Femur (tissue), 1 donor: Measurements from ENCODE around the gene PSMG4.
"Not testable (repeated sequence)": the region's sequence is repeated elsewhere in the genome, so short reads cannot be mapped to it uniquely, and the experiment has no call there.

Experiments
- DNase-seq: peaks from one replicate; pipeline ENCODE4 v3.0.0-alpha.2; 2017

PSMG4 gene

GRCh38 chr6:3230900-3231246, 27.9 kb upstream of the PSMG4 start:
- peak; percentile 71 for DNase-seq

GRCh38 chr6:3231247-3232016, 27.3 kb upstream of the PSMG4 start:
- DNase-seq = peak; percentile 82

DNA sequence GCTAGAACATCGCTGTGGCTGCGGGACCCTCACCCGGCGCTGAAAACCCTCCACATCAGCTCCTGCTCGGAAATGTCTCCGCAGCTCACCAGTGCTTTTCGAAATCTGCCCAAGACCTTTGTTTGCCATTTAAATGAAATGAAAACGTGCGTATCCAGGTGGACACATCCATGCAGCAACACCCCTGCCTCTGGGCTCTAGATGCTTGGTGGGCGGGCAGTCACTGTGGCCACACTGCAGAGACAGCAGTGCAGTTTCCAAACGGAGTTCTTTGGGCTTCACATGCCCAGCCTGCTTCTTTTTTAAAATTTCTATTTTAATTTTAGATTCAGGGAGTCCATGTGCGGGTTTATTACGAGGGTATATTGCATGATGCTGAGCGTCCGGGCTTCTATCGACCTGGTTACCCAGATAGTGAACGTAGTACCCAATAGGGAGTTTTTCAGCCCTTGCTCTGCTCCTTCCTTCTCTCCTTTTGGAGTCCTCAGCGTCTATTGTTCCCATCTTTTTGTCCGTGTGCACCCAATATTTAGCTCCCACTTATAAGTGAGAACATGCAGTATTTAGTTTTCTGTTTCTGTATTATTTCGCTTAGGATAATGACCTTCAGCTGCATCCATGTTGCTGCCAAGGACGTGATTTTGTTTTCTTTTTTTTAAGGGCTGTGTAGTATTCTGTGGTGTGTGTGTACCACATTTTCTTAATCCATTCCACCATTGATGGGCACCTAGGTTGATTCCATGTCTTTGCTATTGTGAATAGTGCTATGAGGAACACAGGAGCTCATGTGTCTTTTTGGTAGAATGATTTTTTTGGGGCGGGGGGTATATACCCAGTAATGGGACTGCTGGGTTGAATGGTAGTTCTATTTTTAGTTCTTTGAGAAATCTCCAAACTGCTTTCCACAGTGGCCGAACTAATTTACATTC, 26.5 kb upstream of the PSMG4 start:
- DNase-seq = no peak

GRCh38 chr6:3233321-3233720, 25.4 kb upstream of the PSMG4 start:
- DNase-seq = no peak

GRCh38 chr6:3233904-3234303, 24.8 kb upstream of the PSMG4 start:
- DNase-seq = no peak

DNA sequence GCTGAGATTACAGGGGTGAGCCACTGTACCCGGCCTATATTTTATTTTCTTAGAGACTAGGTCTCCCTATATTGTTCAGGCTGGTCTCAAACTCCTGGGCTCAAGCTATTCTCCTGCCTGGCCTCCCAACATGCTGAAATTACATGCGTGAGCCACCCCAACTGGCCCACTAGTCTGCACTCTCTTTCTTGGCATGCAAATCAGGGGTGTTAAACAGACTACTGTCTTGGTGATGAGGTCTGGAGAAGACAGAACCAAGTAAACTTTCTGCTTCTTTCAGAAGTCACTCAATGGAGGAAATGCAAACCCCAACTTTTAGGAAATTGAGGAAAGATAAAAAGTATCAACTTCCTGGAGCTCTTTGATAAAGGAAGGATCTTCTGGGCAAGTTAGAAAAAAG, 23.3 kb upstream of the PSMG4 start:
- DNase-seq = no peak

GRCh38 chr6:3236005-3236404, 22.7 kb upstream of the PSMG4 start:
- no peak for DNase-seq

DNA sequence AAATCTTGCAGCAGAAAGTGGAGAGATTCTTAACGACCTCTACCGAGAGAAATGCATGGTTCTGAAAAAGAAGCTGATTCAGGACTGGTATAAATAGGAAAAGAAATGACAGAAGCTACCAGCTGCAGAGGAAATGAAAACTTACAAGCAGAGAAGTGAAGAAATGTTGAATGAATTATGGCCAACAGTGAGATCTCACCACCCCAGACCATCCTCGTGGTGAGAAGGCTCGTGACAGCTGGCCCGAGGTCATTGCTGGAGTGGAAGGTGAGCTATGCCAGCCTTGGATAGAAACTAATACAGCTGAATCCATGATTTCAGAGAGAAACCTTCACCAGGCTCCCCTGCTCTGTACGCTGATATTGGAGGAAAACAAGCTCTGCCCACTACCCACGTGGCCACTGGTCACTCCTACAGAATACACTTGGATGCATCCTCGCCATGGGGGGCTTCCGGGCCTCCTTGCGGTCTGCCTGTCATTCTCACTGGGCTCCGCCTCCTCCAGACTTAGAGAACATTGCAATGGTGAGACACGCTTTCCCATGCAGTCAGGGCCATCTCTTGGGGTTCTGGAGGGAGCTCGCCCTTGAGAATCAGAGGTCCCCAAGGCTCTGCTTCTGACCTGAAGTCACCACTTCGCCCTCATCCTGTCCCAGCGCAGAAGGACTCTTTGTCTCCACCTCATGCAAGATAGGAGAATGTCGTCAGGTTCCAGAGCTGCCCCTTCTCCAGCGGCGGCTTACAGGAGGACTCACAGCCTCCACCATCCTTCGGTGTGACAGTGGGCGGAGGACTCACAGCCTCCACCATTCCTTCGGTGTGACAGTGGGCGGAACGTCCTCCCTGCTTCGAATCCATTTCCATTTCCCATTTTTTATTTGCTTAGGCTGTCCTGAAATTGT, 20.7 kb upstream of the PSMG4 start:
- DNase-seq = no peak

DNA sequence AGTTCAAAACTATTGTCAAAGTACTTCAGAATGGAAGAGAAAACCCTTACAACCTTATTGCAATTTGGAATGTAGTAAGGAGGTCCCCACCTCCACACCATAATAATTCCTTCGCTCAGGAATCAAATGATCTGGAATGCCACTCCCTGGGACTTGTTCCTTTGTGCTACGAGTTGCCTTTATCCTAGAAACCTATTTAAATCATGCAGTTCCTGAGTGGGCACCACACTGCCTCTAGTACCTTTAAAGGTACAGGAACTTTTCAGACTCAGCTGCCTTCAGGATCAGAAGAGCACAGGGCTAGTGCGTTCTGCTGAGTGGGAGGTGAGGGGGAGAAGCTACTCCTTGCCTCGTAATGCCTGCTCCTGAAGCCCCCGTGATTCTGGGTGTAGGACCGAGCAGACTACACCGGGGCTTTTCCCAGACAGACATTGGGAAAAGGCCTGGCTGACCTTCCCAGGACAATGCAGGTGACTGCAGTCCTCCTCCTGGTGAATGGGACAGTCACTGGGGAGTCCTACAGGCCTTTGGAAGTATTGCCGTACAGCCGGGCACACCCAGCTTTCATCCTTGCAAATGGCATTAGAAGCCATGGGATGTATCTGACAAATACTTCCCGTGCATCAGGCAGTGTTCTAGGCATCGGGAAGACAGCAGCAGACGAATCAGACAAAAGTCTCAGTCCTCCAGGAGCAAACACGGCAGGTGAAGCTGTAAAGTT, 19.5 kb upstream of the PSMG4 start:
- DNase-seq = no peak

- DNase-seq = no peak
Observed at GRCh38 chr6:3240595-3240994, 18.2 kb upstream of the PSMG4 start.

DNA sequence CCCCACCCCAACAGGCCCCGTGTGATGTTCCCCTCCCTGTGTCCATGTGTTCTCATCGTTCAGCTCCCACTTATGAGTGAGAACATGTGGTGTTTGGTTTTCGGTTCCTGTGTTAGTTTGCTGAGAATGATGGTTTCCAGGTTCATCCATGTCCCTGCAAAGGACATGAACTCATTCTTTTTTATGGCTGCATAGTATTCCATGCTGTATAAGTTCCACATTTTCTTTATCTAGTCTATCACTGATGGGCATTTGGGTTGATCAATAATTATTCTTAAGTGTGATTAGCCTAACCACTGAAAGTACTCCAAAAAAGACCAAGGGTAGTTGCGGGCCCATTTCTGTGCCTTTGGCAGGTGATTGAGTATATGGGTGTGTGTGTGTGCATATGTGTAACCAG, 17.0 kb upstream of the PSMG4 start:
- not testable (repeated sequence) for DNase-seq

DNA sequence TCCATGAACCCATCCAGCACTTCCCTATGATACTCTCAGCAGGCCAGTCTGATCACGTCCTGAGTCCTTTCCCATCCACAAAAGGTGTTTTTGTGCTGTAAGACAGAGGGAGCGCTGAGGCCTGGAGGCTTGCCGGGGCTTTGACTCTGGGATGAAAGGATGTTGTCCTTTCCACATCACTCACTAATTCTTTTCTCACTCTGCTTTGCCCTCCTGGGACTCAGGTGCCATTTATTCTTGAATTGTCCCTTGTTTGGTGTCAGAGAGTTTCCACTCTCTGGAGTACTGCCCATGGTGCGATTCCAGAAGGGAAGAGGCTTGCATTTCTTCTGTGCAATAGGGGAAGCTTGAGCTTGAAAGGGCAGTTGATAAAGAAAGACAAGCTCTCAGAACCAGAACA, 16.0 kb upstream of the PSMG4 start:
- no peak for DNase-seq

- DNase-seq = no peak
Observed at GRCh38 chr6:3244003-3244831, 14.5 kb upstream of the PSMG4 start.

GRCh38 chr6:3244832-3245161, 13.9 kb upstream of the PSMG4 start:
- not testable (repeated sequence) for DNase-seq

DNA sequence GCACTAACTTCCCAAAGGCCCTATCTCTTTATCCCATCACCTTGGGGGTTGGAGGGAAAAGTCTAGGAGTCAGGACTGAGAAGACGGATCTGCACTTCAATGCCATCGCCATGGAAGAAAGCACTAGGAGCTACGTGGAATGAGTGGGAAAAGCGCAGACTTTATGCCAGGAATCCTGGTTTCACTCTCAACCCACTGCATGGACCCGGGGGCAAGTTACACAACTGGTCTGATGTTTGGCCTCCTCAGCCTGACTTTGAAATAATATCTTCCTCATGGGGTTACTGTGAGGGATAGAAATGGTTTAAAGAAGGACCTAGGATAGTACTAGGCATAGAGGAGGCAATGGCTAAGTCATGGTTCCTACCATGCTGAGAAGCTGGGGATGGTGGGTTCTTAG, 13.5 kb upstream of the PSMG4 start:
- no peak for DNase-seq

- peak; percentile 88 for DNase-seq
Observed at GRCh38 chr6:3247255-3248146, 11.2 kb upstream of the PSMG4 start.

DNA sequence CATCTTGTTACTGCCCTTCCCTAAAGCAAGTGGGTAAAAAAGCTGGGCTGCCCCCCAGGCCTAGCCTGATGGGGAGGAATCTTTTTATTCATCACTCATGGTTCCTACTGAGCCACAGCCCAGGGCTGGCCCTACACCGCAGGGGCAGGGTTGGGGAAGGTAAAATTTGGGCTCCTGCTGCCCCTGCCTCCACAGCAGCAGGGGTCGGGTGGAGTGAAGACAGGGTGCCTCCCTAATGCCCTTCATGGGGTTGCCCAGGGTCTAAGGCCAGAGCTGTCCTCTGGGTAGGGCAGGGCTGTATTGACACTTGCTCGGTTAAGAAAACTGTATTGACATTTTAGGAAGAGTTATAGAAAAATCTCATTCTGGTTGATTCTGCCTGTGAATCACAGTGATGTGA, 8.9 kb upstream of the PSMG4 start:
- no peak for DNase-seq

GRCh38 chr6:3250231-3250675, 8.5 kb upstream of the PSMG4 start:
- DNase-seq = peak; percentile 85

DNA sequence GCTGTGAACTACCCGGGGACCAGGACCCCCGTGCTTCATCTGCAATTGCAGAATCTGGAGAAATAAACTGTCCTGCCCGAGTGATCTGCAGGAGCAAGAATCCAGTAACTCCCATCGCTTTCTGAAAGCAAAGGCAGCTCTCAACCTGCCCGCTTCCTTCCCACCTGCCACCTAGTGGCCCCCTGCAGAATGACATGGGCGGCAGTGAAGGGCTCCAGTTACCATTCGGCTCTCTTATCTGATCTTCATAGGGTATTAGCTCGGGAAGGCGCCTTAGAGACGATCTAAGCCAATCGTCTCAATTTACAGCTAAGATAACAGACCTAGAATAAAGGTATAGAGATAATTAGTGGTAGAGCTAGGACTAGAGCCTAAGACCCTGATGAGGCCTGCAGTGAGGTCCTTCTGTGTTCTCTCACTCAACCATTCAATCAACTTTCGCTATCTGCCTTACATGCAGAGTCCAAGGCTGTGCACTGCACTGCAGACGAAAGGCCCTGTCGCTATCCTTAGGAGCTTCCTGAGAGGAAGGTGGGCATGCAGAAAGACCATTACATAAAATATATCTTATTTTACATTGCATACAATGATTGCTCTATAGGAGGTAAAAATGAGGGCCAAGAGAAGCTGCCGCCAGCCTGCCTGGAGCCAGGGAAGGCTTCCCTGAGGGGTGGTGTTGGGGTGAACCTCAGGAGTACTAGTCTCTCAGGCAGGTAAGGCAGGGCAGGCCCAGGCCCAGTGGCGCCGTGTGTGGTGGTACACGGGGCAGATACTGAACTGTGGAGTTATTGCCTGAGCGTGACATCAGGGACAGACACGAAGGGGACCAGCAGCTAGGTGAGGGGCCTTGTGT, 7.1 kb upstream of the PSMG4 start:
- peak; percentile 89 for DNase-seq
